ENCODE data around the gene HMOX2.

Gene HMOX2

DNA sequence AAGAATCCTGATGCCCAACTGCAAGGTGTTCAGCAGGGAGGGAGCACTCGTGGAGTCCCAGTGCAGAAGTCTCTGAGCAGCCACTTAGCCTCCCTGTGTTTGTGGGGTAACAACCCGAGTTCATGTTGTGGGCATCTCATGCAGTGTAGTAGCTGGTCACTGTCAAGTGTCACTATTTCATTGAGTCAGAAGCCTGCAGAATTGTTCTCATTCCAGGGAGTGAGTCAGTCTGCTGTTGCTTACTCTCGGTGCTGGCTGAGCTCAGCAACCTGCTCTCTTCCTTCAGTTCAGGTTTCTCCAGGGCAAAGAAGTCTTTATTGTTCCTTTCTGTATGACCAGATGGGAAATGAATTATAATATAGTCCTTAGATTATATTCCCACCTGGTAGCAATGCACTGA lies 24.1 kb downstream of the HMOX2 start:
- DNase-seq (ENCODE audit: low read depth) = no peak

DNA sequence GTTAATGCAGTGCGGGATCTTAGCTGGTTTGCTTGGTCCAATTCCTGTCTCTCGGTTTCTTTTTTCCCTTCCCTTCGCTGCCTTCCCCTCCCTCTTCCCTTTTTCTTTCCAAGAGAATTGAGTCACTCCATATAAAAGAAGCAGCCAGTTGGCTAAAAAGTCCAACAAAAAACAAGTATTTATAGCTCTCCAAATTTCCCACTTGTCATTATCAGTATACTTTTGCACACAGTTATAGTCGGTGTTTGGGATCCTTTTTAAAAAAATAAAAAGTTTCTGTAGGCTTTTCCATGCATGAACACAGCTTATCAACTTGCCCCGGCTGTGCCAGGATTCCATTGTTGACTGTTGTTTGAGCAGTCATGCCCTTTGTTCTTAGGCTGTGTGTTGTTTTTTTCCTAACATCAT lies 24.9 kb downstream of the HMOX2 start:
- DNase-seq (ENCODE audit: low read depth) = no peak

DNA sequence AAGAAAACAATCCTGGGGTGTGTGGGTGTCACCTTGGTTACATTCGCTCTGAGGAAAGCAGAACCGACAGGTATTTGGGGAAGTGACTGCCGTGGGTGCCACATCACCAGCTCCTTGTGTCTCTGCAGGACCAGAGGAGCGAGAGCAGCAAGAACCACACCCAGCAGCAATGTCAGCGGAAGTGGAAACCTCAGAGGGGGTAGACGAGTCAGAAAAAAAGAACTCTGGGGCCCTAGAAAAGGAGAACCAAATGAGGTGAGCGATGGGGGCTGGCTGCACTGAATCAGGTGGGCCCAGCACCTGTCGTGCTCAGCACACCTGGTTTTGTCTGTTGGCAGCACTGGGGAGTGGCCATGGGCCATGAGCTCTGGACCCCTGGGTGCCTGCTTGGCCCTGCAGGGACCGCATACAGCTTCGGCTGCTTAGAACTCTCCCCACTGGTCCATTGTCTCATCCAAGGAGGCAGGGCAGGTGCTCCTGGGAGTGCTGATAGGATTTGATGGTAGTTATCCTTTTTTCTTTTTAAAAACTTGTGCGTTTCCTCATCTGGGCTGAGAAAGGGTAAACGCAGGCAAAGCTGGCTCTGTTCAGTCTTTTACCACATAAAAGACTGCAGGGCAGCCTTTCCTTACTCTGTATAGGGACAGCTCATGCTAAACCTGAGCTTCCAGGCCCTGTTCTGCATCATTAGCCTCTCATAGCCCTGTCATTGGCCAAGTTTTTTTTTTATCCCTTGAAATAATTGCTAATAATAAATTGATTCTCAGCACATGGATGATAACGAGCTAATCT lies 29.4 kb downstream of the HMOX2 start:
- DNase-seq (ENCODE audit: low read depth) = peak; percentile 55

DNA sequence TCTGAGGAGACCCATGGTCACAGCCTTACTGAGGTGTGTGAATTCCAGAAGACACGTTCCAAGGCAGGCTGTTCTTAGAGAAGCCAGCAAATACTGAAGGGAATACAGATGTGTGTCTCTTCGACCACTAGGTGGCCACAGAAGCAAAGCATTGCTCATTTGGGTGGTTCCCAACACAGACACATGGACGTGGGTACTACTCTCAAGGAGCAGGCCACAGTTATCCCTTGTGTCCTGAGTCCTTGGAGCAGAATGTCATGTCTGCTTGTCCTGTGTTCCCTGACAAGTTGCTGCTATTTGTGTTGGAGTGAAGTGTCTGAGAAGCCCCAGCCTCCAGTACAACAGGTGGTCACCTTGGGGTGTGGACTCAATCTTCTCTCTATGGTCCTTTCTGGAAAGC lies 30.3 kb downstream of the HMOX2 start:
- no peak for DNase-seq (ENCODE audit: low read depth)

DNA sequence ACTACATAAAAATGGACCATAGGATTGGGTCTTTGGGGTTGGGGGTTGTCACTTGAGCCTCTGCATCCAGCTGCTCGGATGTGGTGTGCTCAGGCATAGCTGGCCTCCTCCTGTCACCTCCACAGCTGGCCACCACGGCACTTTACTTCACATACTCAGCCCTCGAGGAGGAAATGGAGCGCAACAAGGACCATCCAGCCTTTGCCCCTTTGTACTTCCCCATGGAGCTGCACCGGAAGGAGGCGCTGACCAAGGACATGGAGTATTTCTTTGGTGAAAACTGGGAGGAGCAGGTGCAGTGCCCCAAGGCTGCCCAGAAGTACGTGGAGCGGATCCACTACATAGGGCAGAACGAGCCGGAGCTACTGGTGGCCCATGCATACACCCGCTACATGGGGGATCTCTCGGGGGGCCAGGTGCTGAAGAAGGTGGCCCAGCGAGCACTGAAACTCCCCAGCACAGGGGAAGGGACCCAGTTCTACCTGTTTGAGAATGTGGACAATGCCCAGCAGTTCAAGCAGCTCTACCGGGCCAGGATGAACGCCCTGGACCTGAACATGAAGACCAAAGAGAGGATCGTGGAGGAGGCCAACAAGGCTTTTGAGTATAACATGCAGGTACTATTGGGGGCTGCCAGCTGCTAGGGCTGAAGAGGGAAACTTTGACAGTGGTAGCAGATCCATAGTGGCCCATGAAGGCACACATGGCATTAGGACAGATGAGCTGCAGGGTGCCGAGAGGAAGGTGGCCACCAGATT lies 31.6 kb downstream of the HMOX2 start:
- no peak for DNase-seq (ENCODE audit: low read depth)

DNA sequence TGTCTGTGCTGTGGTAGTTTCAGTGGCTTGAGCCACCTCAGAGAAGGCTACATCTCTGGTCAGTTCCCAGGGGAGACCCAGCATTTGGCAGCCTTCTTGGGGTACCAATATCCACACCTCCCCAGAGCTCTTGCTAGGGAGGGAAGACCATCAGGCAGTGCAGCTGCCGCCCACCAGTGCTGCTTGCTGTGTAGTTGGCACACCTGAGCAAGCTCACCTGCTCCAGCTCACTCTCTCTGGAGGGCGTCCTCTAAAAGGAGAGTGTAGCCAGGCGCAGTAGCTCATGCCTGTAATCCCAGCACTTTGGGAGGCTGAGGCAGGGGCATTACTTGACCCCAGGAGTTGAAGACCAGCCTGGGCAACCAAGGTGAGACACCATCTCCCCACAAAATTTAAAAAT lies 32.6 kb downstream of the HMOX2 start:
- no peak for DNase-seq (ENCODE audit: low read depth)

DNA sequence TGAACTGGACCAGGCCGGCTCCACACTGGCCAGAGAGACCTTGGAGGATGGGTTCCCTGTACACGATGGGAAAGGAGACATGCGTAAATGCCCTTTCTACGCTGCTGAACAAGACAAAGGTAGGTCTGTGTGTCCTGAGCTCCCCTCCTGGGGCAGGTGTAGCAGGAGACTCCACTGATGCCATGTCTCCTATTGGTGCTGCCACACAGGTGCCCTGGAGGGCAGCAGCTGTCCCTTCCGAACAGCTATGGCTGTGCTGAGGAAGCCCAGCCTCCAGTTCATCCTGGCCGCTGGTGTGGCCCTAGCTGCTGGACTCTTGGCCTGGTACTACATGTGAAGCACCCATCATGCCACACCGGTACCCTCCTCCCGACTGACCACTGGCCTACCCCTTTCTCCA lies 33.2 kb downstream of the HMOX2 start:
- no peak for DNase-seq (ENCODE audit: low read depth)

DNA sequence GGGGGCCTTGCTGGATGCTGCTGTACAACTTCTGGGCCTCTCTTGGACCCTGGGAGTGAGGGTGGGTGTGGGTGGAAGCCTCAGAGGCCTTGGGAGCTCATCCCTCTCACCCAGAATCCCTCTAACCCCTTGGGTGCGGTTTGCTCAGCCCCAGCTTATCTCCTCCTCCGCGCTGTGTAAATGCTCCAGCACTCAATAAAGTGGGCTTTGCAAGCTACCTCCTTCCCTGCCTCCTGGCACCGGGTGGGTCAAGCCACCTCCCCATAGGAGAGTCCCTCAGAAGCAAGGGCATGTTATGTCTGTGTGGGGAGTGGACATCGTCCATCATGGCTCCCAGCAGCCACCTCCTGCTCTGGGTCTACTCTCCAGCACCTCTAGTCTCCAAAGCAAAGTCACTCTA lies 33.9 kb downstream of the HMOX2 start:
- no peak for DNase-seq (ENCODE audit: low read depth)

DNA sequence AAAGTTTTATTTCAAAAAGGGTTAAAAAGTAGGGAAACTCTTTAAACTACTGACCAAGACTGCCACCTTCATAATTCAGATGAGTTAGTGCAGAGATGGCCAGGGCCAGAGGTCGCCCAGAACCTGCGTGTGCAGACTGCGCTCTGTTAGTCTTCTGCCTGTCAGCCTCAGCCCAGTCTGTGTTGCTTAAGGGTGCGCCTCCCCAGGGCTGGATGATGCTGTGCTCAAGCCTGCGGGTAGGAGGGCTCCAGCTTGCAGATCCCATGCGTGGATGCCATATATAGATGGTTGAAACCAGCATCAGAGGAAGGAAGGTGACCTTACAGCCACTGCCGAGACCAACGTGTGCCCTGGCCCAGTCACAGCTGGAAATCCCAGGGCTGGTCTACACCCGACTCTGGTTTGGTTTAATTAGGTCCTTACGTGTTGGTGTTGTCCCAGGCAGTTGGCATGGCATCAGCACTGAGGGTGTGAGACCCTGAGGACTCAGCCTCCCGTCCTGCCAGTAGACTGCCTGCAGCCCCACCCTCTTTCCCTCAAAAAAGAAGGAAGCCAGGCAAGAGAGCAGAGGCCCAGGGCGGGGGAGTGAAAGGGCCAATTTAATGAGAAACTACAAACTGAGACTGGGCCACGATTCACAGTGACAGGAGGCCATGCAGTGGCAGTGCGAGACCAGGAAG lies 34.7 kb downstream of the HMOX2 start:
- DNase-seq (ENCODE audit: low read depth) = no peak

DNA sequence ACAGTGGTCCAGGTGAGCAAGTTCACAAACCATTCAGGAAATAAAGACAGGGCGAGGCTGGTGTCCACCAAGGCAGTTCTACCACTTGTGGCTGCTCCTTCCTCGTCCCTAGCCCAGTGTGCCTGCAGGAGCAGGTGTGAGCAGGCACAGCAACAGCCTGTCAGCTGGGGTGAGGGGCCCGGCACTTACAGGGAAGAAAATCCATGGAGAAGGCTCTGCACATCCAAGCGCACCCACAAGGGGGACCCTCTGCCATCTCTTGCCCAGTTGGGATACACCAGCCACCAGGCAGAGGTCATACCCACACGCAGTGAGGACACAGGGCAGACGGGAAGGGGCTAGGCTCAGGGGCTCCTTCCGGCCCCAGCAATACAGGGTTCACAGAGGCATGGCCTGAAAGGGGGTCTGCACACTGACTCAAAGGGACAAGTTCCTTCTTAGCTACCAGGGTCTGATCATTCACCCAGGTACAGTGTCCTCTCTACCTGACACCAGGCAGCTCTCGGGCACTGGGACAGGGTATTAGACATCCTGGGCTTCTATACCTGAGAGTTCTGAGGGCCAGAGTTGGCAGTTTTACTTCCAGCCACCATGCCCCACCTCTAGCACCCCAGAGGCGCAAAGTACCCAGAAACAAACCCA lies 35.4 kb downstream of the HMOX2 start:
- no peak for DNase-seq (ENCODE audit: low read depth)

DNA sequence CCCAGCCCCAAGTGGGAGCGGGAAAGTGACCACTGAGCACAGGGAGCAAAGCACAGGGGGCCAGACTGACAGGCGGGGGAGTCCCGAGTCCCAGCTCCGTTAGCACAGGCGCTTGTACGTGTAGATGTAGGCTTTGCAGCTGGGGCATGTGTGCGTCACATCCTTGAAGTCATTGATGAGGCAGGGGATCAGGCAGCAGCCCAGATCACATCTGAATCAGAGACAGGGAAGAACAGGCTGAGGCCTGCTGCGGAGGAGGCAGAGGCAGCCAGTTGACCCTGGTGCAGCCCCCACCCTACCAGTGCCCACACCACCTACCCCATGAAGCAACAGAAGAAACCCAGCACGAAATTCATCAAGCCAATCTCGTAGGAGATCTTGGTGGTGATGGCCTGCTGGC lies 36.3 kb downstream of the HMOX2 start:
- no peak for DNase-seq (ENCODE audit: low read depth)

DNA sequence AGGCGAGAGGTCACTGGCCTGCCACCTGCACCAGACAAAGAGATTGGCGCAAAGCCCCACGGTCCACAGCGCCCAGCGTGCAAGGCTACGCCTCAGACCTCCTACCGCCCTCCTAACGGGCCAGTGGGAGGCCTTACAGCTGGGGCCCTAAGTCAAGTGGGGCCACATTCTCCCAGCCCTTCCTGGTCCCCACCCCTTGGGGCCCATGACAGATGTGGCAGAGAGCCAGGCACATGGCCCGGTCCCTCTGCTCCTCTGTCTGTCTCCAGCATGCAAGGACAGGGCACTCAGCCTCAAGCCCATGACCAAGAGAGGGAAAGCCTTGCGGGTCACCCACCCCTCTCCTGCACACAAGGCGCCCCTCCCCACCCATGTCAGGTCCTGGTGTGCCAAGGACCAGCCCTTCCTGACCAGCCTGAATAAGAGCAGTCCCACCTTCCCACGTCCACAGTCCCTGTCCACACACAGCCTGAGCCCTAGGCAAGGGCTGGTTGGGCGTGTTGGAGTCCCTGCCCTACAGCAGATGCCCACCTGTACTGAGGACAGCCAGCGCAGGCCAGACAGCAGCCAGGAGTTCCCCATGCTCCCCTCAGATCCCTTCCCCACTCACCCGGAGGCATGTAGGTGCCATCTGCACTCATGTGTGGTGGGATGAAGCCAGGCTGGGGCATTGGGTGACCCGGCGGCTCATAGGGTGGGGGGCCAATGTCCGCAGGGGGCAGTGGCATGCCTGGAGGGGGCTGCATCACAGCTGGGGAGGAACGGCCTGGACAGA lies 37.1 kb downstream of the HMOX2 start:
- DNase-seq (ENCODE audit: low read depth) = no peak

DNA sequence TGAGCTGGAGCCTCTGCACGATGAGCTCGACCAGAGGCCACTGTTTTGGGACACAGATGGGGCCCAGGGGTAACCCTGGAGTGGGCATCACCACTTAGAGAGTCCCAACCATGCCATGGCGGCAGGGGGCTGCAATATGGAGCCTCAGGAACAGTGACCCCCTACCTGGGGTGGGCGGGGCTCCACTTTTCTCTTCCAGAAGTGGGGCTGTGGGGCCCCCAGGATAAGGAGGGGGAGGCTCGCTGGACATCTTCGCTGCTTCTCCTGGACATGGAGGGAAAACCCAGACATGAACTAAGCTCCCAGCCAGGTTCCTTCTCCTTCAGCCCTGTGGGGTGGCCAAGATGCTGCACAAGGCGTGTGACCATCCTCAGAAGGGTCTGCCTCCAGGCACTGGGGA lies 37.7 kb downstream of the HMOX2 start:
- no peak for DNase-seq (ENCODE audit: low read depth)

DNA sequence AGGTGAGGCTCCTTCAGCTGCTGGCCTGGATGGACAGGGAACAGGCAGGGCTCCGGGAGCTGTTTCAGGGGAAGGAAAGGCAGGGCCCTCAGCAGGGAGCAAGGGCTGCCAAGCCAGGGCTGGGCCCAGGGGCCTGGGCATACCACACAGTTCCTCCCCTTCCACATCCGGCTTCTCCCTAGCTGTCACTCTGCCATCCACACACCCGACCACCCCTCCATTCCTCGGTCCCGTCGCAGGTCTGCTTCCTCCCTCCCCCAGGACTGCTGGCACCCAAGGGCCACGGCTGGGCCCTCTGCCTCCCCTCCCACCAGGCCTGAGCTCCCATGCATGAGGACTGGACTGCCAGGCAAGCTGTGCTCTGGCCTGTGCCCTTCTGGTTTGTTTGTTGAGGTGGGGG lies 38.4 kb downstream of the HMOX2 start:
- no peak for DNase-seq (ENCODE audit: low read depth)

DNA sequence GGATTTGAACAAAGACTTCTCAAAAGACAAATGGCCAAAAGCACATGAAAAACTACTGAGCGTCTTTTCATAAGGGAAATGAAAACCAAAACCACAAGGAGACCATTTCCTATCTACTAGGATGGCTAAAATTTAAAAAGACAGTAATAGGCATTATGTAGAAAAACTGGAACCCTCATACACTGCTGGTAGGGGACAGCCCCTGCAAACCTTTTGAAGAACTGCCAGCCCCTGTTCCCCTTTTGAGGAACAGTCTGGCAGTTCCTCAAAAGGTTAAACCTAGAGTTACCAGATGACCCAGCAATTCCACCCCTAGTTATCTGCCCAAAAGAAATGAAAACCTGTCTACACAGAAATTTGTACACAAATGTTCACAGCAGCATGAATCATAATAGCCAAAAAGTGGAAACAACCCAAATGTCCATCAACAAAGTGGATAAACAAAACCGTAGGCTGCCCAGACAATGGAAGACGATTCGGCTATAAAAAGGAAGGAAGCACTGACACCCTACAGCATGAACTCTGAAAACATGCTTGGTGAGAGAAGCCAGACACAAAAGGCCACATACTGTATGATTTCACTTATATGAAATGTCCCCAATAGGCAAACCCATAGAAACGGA lies 39.5 kb downstream of the HMOX2 start:
- DNase-seq (ENCODE audit: low read depth) = no peak

DNA sequence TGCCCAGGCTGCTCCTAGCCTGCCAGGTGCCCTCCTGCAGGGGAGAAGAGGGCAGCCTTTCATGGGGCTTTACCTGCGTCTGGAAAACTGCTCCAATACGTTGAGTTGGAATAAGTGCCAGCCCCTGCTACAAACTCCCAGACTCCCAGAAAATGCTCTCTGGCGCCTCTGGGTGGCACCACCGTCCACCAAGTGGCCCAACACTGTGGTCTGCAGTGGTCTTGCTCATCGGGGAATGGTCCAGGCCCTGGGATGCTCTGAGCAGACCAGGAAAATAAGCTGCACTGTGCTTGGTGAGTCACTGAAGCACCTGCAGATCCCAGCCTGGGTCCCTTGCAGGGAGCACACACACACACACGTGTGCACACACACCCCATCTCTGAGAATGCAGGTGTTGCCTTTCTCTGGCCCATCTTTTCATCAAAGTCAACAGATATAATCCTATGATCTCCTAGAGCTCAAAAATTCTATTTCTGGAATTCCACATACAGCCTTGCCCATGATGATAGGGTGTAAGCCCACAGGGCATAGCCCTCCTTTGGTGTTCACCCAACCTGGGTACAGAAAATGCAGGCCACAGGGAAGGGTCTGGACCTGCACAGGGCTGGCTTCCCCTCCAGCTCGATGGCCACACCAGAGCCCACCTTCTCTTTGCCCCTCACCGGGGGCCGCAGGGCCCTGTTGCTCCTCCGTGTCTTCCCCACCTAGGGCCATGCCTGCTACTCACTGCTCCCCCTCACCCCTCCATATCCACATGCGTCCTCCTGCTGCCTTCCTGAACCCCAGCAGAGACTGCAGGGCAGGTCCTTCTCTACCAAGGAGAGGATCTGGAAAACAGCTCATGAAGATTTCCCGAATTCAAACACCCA lies 41.8 kb downstream of the HMOX2 start:
- DNase-seq (ENCODE audit: low read depth) = no peak

DNA sequence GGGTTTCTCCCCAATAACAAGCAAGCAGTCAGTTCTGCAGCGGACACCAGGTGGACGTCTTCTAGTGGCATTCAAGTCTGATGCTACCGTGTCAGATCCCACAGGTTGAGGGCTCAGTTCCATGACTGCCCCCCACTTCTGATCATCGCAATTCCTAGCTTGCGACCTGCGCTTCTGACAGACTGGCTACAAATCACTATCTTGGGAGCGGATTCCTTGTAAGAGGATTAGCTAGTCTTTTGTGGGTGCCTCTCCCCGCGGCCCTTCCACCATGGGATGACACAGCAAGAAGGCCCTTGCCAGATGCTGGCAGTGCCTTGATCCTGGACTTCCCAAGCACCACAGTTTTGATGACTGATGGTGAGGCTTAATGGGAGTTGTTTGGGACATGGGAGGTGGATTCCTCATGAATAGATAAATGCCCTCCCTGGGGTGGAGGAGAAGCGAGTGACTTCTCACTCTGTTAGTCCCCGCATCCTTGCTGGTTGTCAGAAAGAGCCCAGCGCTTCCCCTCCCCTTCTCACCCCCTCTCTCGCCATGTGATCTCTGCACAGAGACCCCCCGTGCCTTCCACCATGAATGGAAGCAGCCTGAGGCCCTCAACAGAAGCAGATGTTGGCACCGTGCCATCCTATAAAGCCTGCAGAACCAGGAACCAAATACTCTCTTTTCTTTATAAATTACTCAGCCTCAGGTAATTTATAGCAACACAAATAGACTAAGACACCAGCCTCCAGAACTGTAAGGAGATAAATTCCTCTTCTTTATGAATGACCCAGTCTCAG lies 43.3 kb downstream of the HMOX2 start:
- no peak for DNase-seq (ENCODE audit: low read depth)

DNA sequence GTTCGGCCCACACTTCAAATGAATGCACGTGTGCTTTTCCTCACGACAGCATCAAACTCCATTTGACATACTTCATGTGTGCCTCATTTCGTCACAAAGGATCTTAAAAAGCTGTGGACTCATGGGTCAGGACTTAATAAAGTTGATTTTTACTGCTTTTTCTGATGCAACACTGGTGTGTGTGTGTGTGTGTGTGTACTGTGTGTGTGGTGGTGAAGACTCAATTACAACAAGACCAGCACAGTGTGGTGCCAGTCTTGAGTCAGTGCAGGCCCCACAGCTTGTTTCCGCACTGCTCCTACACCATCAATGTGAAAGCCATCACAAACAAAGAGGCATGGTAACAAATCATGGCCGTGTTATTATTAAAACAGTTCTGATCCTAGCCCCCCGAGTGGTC lies 44.7 kb downstream of the HMOX2 start:
- no peak for DNase-seq (ENCODE audit: low read depth)

DNA sequence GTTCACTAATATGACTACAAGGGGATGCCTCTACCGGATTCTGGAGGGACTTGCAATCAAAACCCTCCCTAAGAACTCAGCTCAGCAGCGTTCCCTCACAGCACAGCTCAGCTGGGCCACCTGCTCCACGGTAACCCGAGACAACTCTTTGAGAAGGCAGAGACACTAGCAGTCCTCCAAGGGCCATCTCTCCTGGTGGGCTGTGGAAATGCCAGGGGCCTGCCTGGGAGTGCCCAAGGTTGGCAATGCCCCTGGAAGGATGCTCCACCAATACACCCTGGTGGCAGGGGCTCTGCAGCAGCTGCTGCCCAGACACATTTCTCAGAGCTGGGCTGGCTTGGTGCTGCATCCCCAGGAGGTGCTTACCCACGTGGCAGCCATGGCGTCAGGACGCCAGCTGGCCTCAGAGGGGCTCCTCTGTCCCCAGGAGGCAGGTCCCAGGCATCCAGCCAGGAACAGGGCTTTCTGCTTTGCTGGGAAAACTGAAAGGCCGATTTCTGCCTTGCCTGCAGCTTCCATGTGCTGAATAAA lies 45.9 kb downstream of the HMOX2 start:
- DNase-seq (ENCODE audit: low read depth) = no peak
